Peyer's patch (tissue), 4 donors: ENCODE results near the gene NARS2.

Experiments
- POLR2A ChIP-seq, 2 donors: fragments of 450-650 bp; IDR thresholded peaks; one replicate each; pipeline ENCODE4 v1.5.1; 2017; ENCODE audit warnings: antibody characterized with exemption in 2 of 2, mild to moderate bottlenecking in 2 of 2, moderate library complexity in 2 of 2
- TF ChIP-seq, protein P1 (sequence below), 6 experiments: fragments of 450-650 bp in 4 of 6; fragments of 200-600 bp in 2 of 6; sonication (generic) in 1 of 6; IDR thresholded peaks; one replicate each; pipeline ENCODE4 v1.5.1; 2017 to 2019; ENCODE audit warnings: antibody characterized with exemption in 6 of 6, mild to moderate bottlenecking in 3 of 6, moderate library complexity in 1 of 6

DNA sequence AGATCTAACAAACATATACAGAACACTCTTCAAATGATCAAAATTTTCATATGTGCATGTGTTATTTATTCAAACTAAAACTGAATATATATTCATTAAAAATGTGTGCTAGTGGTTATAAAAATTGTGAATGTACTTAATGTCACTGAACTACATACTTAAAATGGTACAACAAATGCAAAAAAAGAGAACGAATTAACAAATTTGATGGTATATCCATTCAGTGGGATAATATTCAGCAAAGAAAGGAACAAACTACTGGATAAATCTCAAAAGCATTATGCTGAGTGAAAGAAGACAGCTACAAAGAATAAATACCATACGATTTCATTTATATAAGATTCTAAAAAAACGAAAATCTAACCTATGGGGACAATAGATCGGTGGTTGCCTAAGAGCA lies 64.1 kb downstream of the NARS2 start:
- TF ChIP-seq POLR2A (IDR thresholded peaks at IDR 0.05), result no peak
- TF ChIP-seq, protein P1, sequence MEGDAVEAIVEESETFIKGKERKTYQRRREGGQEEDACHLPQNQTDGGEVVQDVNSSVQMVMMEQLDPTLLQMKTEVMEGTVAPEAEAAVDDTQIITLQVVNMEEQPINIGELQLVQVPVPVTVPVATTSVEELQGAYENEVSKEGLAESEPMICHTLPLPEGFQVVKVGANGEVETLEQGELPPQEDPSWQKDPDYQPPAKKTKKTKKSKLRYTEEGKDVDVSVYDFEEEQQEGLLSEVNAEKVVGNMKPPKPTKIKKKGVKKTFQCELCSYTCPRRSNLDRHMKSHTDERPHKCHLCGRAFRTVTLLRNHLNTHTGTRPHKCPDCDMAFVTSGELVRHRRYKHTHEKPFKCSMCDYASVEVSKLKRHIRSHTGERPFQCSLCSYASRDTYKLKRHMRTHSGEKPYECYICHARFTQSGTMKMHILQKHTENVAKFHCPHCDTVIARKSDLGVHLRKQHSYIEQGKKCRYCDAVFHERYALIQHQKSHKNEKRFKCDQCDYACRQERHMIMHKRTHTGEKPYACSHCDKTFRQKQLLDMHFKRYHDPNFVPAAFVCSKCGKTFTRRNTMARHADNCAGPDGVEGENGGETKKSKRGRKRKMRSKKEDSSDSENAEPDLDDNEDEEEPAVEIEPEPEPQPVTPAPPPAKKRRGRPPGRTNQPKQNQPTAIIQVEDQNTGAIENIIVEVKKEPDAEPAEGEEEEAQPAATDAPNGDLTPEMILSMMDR (IDR thresholded peaks at IDR 0.05), result no peak
